Stimulated activated CD4-positive, alpha-beta T cell treated with anti-CD3 and anti-CD28 coated beads, TNF-alpha, amount 100 ng/mL, for 24 hours (primary cell): ENCODE data around the gene FEM1C.

ENCODE experiments used
- DNase-seq, 3 experiments: peaks; one replicate each; pipeline ENCODE4 v3.0.0-alpha.2; 2020; ENCODE audit warnings: low read depth in 3 of 3

Gene FEM1C

GRCh38 chr5:115477581-115477980 lies 67.0 kb downstream of the FEM1C start:
- no peak for DNase-seq

GRCh38 chr5:115475788-115476187 lies 68.8 kb downstream of the FEM1C start:
- no peak for DNase-seq

GRCh38 chr5:115472271-115473025 lies 72.1 kb downstream of the FEM1C start:
- DNase-seq: no peak

- no peak for DNase-seq
These were observed 73.1 kb downstream of the FEM1C start for GRCh38 chr5:115471345-115472063.

GRCh38 chr5:115470921-115471320 lies 73.7 kb downstream of the FEM1C start:
- no peak for DNase-seq
